CD4-positive, alpha-beta T cell (primary cell): ENCODE results near the gene EMX1. TPM values are rescaled to one million over a fixed set of nuclear protein-coding genes. Genes with fewer than 3 reads are reported as not detected.

Experiments
- ATAC-seq: fragments of 200-7000 bp; cut with Tn5 transposase; one replicate; pipeline ENCODE4 v1.10.0; 2022; ENCODE audit warnings: mild to moderate bottlenecking; ENCODE audit not compliant: poor library complexity
- CTCF ChIA-PET: fragments of 350-600 bp; sonication (Branson Sonifier 250); formaldehyde crosslinking; loops from one replicate; lab custom pipeline; 2021; ENCODE audit warnings: antibody characterized with exemption, inconsistent platforms; lab: Charles Lee
- POLR2A ChIA-PET: fragments of 350-600 bp; sonication (Branson Sonifier 250); formaldehyde crosslinking; loops from one replicate; lab custom pipeline; 2021; ENCODE audit warnings: antibody characterized with exemption, inconsistent platforms; lab: Charles Lee
- DNase-seq, 14 experiments: peaks; one replicate each; pipeline ENCODE4 v3.0.0-alpha.2; 2013 to 2020; ENCODE audit warnings: mixed read lengths in 2 of 14
- H3K27ac ChIP-seq, 2 donors: one replicate each; pipeline versions ENCODE4 v1.5.1 to v1.7.0; 2013; ENCODE audit warnings: low read length in 2 of 2, low read depth in 1 of 2, mild to moderate bottlenecking in 1 of 2
- H3K27me3 ChIP-seq, 2 experiments: 1 replicate in 1 of 2; 2 replicates in 1 of 2; pipeline versions ENCODE4 v1.6.1 to v1.7.0; 2013; ENCODE audit warnings: low read length in 2 of 2, control low read depth in 1 of 2, mild to moderate bottlenecking in 1 of 2, moderate library complexity in 1 of 2; ENCODE audit not compliant: insufficient read depth in 2 of 2, control insufficient read depth in 1 of 2
- H3K36me3 ChIP-seq: one replicate; pipeline ENCODE4 v1.6.1; 2013; ENCODE audit warnings: low read length, control low read depth; ENCODE audit not compliant: insufficient read depth
- H3K4me1 ChIP-seq: one replicate; pipeline ENCODE4 v1.6.1; 2013; ENCODE audit warnings: low read length, control low read depth; ENCODE audit not compliant: insufficient read depth
- H3K4me3 ChIP-seq: one replicate; pipeline ENCODE4 v1.5.1; 2013; ENCODE audit warnings: mild to moderate bottlenecking, low read length, moderate library complexity
- H3K9me3 ChIP-seq, 2 experiments: 1 replicate in 1 of 2; 2 replicates in 1 of 2; pipeline versions ENCODE4 v1.6.1 to v1.7.0; 2013; ENCODE audit warnings: low read length in 2 of 2, mild to moderate bottlenecking in 2 of 2, control low read depth in 1 of 2, moderate library complexity in 1 of 2; ENCODE audit not compliant: control insufficient read depth in 1 of 2, insufficient read depth in 1 of 2
- H3K27ac Mint-ChIP-seq: one replicate; pipeline ENCODE4 v1.8.0; 2020; ENCODE audit warnings: mixed read lengths
- H3K27me3 Mint-ChIP-seq: one replicate; pipeline ENCODE4 v1.8.0; 2021; ENCODE audit warnings: mixed read lengths
- H3K36me3 Mint-ChIP-seq: one replicate; pipeline ENCODE4 v1.8.0; 2021; ENCODE audit warnings: low read depth, mixed read lengths
- H3K4me1 Mint-ChIP-seq: one replicate; pipeline ENCODE4 v1.8.0; 2021; ENCODE audit warnings: low read depth, mixed read lengths
- H3K4me3 Mint-ChIP-seq: one replicate; pipeline ENCODE4 v1.8.0; 2020; ENCODE audit warnings: mild to moderate bottlenecking, mixed read lengths
- H3K9me3 Mint-ChIP-seq: one replicate; pipeline ENCODE4 v1.8.0; 2020; ENCODE audit warnings: mixed read lengths
- CTCF ChIP-seq: fragments of 200-600 bp; IDR thresholded peaks from one replicate; pipeline ENCODE4 v1.8.0; 2022; ENCODE audit warnings: antibody characterized with exemption, mild to moderate bottlenecking
- intact Hi-C, 2 experiments: fragments of 100-400 bp; cut with DNase I in 1 of 2; cut with micrococcal nuclease in 1 of 2; formaldehyde crosslinking; loops; one replicate each; pipeline versions ENCODE4 v1.15.1 to v1.9.0; 2023 to 2025; cut with DNase I, micrococcal nuclease
- total RNA-seq, 174 experiments: library from RNA in 2 of 174; stranded (reverse) in 2 of 174; gene quantifications; one replicate each; pipeline ENCODE4 v1.2.3 and lab custom pipeline; 2021 to 2026

Gene EMX1
- total RNA-seq, 2 experiments from 2014 or later: not detected

DNA sequence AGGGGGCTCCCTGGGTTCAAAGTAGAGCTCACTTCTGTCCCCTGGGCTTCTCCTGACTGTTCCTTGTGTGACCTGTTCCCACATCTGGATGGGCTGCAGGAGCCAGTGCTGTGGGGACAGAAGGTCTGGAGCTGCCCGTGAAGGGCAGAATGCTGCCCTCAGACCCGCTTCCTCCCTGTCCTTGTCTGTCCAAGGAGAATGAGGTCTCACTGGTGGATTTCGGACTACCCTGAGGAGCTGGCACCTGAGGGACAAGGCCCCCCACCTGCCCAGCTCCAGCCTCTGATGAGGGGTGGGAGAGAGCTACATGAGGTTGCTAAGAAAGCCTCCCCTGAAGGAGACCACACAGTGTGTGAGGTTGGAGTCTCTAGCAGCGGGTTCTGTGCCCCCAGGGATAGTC lies 15.5 kb downstream of the EMX1 start:
- CTCF ChIA-PET: no interaction called here
- POLR2A ChIA-PET: no interaction called here
- intact Hi-C loops: no loop called here

DNA sequence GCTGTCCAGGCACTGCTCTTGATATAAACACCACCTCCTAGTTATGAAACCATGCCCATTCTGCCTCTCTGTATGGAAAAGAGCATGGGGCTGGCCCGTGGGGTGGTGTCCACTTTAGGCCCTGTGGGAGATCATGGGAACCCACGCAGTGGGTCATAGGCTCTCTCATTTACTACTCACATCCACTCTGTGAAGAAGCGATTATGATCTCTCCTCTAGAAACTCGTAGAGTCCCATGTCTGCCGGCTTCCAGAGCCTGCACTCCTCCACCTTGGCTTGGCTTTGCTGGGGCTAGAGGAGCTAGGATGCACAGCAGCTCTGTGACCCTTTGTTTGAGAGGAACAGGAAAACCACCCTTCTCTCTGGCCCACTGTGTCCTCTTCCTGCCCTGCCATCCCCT lies 15.9 kb downstream of the EMX1 start:
- peaks cover 14% of the 10 kb centered on the region for H3K27me3 Mint-ChIP-seq
- TF ChIP-seq CTCF: no peak
- Histone ChIP-seq H3K27ac (no peak overlapping the region), H3K4me3 (no peak overlapping the region), H3K9me3 (peaks cover 0 to 3% of the 10 kb centered on the region in 2 experiments), H3K27me3 (peaks cover 20 to 24% of the 10 kb centered on the region in 2 experiments), H3K4me1 (no peaks in the 10 kb centered on the region), H3K36me3 (no peaks in the 10 kb centered on the region)
- ChIA-PET CTCF (no interaction called here), POLR2A (no interaction called here)
- intact Hi-C loops: no loop called here
- H3K4me3 Mint-ChIP-seq: no peak overlapping the region
- no peak for DNase-seq
- H3K27ac Mint-ChIP-seq: no peak overlapping the region
- H3K4me1 Mint-ChIP-seq: no peaks in the 10 kb centered on the region
- H3K36me3 Mint-ChIP-seq: no peaks in the 10 kb centered on the region
- no peak for ATAC-seq
- no peaks in the 10 kb centered on the region for H3K9me3 Mint-ChIP-seq

More for the DNA sequence above, 15.5 kb downstream of the EMX1 start:
- no peaks in the 10 kb centered on the region for H3K4me1 ChIP-seq
- peaks cover 0 to 3% of the 10 kb centered on the region in 2 experiments for H3K9me3 ChIP-seq
- DNase-seq: peak in 1 of 14 experiments; percentile 15
- Mint-ChIP-seq H3K9me3 (no peaks in the 10 kb centered on the region), H3K27ac (no peak overlapping the region), H3K4me3 (no peak overlapping the region), H3K4me1 (no peaks in the 10 kb centered on the region), H3K36me3 (no peaks in the 10 kb centered on the region), H3K27me3 (peaks cover 14% of the 10 kb centered on the region)
- H3K4me3 ChIP-seq: no peak overlapping the region
- no peak for ATAC-seq
- TF ChIP-seq CTCF: no peak
- no peak overlapping the region for H3K27ac ChIP-seq
- peaks cover 24 to 27% of the 10 kb centered on the region in 2 experiments for H3K27me3 ChIP-seq
- no peaks in the 10 kb centered on the region for H3K36me3 ChIP-seq

DNA sequence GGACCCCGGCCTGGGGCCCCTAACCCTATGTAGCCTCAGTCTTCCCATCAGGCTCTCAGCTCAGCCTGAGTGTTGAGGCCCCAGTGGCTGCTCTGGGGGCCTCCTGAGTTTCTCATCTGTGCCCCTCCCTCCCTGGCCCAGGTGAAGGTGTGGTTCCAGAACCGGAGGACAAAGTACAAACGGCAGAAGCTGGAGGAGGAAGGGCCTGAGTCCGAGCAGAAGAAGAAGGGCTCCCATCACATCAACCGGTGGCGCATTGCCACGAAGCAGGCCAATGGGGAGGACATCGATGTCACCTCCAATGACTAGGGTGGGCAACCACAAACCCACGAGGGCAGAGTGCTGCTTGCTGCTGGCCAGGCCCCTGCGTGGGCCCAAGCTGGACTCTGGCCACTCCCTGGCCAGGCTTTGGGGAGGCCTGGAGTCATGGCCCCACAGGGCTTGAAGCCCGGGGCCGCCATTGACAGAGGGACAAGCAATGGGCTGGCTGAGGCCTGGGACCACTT lies 16.4 kb downstream of the EMX1 start:
- Histone ChIP-seq H3K36me3 (no peaks in the 10 kb centered on the region), H3K27ac (no peak overlapping the region), H3K4me1 (no peaks in the 10 kb centered on the region), H3K4me3 (no peak overlapping the region), H3K27me3 (peaks cover 15 to 19% of the 10 kb centered on the region in 2 experiments), H3K9me3 (peaks cover 0 to 3% of the 10 kb centered on the region in 2 experiments)
- no peak for TF ChIP-seq CTCF
- ATAC-seq (no peak), DNase-seq (no peak)
- Mint-ChIP-seq H3K36me3 (no peaks in the 10 kb centered on the region), H3K4me3 (no peak overlapping the region), H3K4me1 (no peaks in the 10 kb centered on the region), H3K27me3 (peaks cover 14% of the 10 kb centered on the region), H3K27ac (no peak overlapping the region), H3K9me3 (no peaks in the 10 kb centered on the region)
- POLR2A ChIA-PET: no interaction called here
- CTCF ChIA-PET: no interaction called here
- intact Hi-C loops: no loop called here
